DND-41 (cell line): ENCODE data around the gene FAM120AOS.

Experiments used
- EZH2 ChIP-seq: IDR thresholded peaks from 3 replicates; pipeline ENCODE4 v1.6.1; 2012; ENCODE audit warnings: borderline replicate concordance, low read depth, mild to moderate bottlenecking, moderate library complexity, low read length, inconsistent platforms; ENCODE audit not compliant: severe bottlenecking
- TF ChIP-seq, protein P1 (sequence below): IDR thresholded peaks from 2 replicates; pipeline ENCODE4 v1.5.1; 2012; ENCODE audit warnings: borderline replicate concordance, low read length, moderate library complexity, mild to moderate bottlenecking; ENCODE audit not compliant: poor library complexity, severe bottlenecking; ENCODE audit errors: extremely low read depth

DNA sequence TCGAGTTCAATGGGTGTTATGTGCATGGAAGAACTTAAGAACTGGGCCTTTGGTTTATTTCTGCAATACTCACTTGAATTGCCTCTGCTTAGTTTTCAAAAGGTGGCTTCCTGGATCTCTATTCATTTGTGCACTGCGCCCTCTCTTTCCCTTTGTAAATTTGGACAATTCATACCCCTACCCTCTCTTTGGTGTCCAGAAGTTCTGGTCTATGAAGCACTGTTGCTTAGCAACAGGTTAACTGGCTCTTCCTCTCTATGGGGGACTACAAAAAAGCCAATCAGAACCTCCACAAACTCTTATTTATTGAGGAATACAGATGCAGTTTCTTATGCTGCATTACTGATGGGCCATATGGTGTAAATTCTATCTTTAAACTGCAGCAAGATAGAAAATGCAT, 15.4 kb downstream of the FAM120AOS start:
- TF ChIP-seq, protein P1, sequence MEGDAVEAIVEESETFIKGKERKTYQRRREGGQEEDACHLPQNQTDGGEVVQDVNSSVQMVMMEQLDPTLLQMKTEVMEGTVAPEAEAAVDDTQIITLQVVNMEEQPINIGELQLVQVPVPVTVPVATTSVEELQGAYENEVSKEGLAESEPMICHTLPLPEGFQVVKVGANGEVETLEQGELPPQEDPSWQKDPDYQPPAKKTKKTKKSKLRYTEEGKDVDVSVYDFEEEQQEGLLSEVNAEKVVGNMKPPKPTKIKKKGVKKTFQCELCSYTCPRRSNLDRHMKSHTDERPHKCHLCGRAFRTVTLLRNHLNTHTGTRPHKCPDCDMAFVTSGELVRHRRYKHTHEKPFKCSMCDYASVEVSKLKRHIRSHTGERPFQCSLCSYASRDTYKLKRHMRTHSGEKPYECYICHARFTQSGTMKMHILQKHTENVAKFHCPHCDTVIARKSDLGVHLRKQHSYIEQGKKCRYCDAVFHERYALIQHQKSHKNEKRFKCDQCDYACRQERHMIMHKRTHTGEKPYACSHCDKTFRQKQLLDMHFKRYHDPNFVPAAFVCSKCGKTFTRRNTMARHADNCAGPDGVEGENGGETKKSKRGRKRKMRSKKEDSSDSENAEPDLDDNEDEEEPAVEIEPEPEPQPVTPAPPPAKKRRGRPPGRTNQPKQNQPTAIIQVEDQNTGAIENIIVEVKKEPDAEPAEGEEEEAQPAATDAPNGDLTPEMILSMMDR: no peak
- no peak for TF ChIP-seq EZH2
